ENCODE measurements around the gene STUM.
A peak's percentile ranks its signal among the peaks of the same experiment; 100 is the strongest.

The STUM gene

DNA sequence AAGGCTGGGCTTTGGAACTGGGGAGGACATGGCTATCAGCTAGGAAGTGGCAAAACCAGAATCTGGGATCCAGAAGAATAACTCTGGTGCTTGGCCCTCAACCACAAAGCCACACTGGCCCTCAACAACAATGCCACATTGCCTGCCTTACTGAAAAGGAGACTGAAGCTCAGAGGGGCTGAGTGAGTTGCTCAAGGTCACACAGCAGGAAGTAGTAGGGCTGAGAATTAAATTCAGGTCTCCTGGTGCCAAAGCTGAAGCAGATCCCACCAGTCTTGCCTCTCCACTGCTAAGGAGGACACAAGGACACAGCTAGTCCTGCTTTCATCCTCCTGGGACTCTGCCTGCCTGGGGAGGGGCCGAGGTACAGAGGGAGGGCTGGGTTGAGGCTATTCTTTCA is 29.4 kb upstream of the STUM start:
- Histone ChIP-seq H3K9me3 (replicated peaks in 1 of 2; ENCODE audit: control insufficient read depth in 2 of 2, insufficient read depth in 1 of 2, low read depth in 1 of 2, low read length in 2 of 2) (no peaks in the 10 kb centered on the region), H4K8ac (ENCODE audit: low read depth, low read length) (no peak overlapping the region), H3K4me1 (ENCODE audit: control insufficient read depth in 2 of 2, insufficient read depth in 1 of 2, low read depth in 1 of 2, low read length in 2 of 2) (no peaks in the 10 kb centered on the region), H3K14ac (ENCODE audit: low read length) (no peak overlapping the region), H4K91ac (ENCODE audit: low read depth, low read length, poor library complexity) (no peak overlapping the region), H2AK5ac (ENCODE audit: low read depth, low read length) (peak overlapping the region; percentile 6), H2BK120ac (ENCODE audit: low read depth, low read length) (no peak overlapping the region), H3K79me1 (ENCODE audit: low read depth, low read length) (no peaks in the 10 kb centered on the region), H2BK15ac (ENCODE audit: low read length) (no peak overlapping the region), H2BK12ac (ENCODE audit: low read length) (no peak overlapping the region), H3K4ac (ENCODE audit: low read length) (no peak overlapping the region), H2BK5ac (ENCODE audit: low read length) (no peak overlapping the region), H3K9ac (ENCODE audit: low read depth, low read length, poor library complexity) (no peak overlapping the region), H3K36me3 (replicated peaks in 1 of 2; ENCODE audit: control insufficient read depth in 2 of 2, insufficient read depth in 2 of 2, low read length in 2 of 2) (no peaks in the 10 kb centered on the region), H3K4me2 (ENCODE audit: insufficient read depth, low read length, poor library complexity, severe bottlenecking) (no peak overlapping the region), H3K18ac (ENCODE audit: low read length) (no peak overlapping the region), H3K4me3 (ENCODE audit: low read length in 2 of 2) (no peak overlapping the region), H3K27ac (replicated peaks; ENCODE audit: low read length) (no peak overlapping the region), H3K27me3 (ENCODE audit: control insufficient read depth in 3 of 3, insufficient read depth in 3 of 3, low read depth in 1 of 3, low read length in 3 of 3) (peaks cover 0 to 6% (median 0%) of the 10 kb centered on the region in 3 experiments), H2AFZ (ENCODE audit: low read length) (no peak overlapping the region), H3K23ac (ENCODE audit: low read depth, low read length, poor library complexity) (no peak overlapping the region)
- no peak for DNase-seq (ENCODE audit: low spot score)
- no CpG with 5 or more reads among the region's 1 CpG for WGBS, 2 donors (ENCODE audit: extremely low coverage in 2 of 2, insufficient read length in 2 of 2, insufficient replicate concordance in 1 of 2)

DNA sequence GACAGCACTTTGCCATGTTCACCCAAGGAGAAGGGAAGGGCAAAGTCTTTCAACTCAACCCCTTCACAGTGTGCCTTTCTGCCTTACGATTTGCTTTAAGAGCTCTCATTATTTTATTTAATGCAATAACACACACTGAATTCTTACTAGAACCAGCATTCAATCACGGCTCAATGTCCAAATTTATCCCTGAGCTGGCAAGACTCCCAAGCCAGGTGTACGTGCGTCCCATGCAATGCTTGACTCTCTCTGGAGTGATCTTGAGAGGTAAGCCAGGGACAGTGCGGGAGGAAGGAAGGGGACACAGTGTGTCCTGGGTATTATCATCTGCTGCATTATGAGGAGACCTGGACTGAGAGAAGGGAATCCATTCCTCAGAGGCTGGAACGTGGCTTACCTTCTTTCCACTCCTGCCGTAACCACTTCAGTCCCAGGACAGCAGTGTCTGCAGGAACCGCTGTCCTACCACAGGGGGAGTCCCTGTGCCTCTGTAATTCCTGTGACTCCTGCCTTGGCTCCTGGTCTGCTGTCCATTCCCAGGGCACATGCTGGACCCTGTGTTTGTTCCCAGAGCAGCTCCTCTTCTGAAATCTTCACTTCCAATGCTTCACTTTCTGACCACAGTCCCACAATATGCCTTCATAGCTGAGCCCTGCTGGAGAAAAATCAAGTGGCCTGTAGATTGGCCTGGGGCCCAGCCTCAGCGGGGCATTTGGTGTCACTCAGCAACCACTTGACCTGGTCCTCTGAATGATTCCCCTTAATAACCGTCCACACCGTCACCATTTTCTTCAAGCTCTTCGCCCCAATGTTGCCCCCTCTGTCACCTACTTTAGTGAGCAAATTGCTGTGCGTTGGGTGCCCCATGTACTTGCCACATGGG is 28.6 kb upstream of the STUM start:
- Histone ChIP-seq H2AK5ac (ENCODE audit: low read depth, low read length) (no peak overlapping the region), H3K4me3 (ENCODE audit: low read length in 2 of 2) (no peak overlapping the region), H2BK120ac (ENCODE audit: low read depth, low read length) (peak overlapping the region; percentile 9), H3K23ac (ENCODE audit: low read depth, low read length, poor library complexity) (no peak overlapping the region), H3K14ac (ENCODE audit: low read length) (no peak overlapping the region), H3K18ac (ENCODE audit: low read length) (peak overlapping the region; percentile 44), H3K36me3 (replicated peaks in 1 of 2; ENCODE audit: control insufficient read depth in 2 of 2, insufficient read depth in 2 of 2, low read length in 2 of 2) (no peaks in the 10 kb centered on the region), H2AFZ (ENCODE audit: low read length) (no peak overlapping the region), H3K4me1 (ENCODE audit: control insufficient read depth in 2 of 2, insufficient read depth in 1 of 2, low read depth in 1 of 2, low read length in 2 of 2) (no peaks in the 10 kb centered on the region), H3K27me3 (ENCODE audit: control insufficient read depth in 3 of 3, insufficient read depth in 3 of 3, low read depth in 1 of 3, low read length in 3 of 3) (peaks cover 0 to 7% (median 0%) of the 10 kb centered on the region in 3 experiments), H3K4me2 (ENCODE audit: insufficient read depth, low read length, poor library complexity, severe bottlenecking) (no peak overlapping the region), H3K4ac (ENCODE audit: low read length) (no peak overlapping the region), H4K8ac (ENCODE audit: low read depth, low read length) (no peak overlapping the region), H3K79me1 (ENCODE audit: low read depth, low read length) (no peaks in the 10 kb centered on the region), H3K9me3 (replicated peaks in 1 of 2; ENCODE audit: control insufficient read depth in 2 of 2, insufficient read depth in 1 of 2, low read depth in 1 of 2, low read length in 2 of 2) (no peaks in the 10 kb centered on the region), H3K9ac (ENCODE audit: low read depth, low read length, poor library complexity) (no peak overlapping the region), H2BK15ac (ENCODE audit: low read length) (no peak overlapping the region), H2BK5ac (ENCODE audit: low read length) (no peak overlapping the region), H3K27ac (replicated peaks; ENCODE audit: low read length) (no peak overlapping the region), H2BK12ac (ENCODE audit: low read length) (no peak overlapping the region), H4K91ac (ENCODE audit: low read depth, low read length, poor library complexity) (no peak overlapping the region)
- no CpG with 5 or more reads among the region's 13 CpGs for WGBS, 2 donors (ENCODE audit: extremely low coverage in 2 of 2, insufficient read length in 2 of 2, insufficient replicate concordance in 1 of 2)
- DNase-seq (ENCODE audit: low spot score): no peak

DNA sequence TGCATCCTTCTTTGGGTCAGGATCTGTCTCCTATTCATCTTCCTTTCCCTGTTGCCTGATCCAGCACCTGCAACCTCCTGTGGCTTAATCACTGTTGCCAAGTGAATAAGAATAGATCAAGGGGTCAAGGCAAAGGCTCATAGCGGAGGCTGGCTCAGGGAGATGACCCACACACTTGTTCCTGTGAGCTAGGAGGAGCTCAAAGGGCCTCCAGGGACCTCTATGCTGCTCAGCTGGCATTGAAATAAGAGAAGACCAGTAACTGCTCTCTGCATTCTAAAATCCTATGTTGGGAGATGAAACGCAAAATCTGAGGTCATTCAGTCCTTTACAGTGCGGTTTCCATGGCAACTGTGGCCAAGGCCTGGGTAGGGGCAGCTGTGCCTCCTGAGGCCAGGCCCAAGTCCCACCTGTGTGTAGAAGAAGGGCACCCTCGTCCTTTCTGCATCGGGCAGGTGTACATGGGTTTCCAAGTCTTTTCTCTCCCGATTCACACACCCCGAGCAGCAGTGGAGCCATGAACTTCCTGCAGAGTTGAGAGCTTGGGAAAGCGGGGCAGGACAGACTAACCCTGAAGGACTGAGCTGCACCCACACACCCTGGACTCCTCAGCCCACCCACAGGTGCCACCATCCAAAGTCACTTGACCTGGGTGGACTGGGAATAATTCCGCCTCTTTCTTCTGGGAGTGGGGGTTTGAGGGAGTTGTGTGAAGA is 27.8 kb upstream of the STUM start:
- Histone ChIP-seq H2BK15ac (ENCODE audit: low read length) (no peak overlapping the region), H3K4ac (ENCODE audit: low read length) (no peak overlapping the region), H3K9ac (ENCODE audit: low read depth, low read length, poor library complexity) (no peak overlapping the region), H3K23ac (ENCODE audit: low read depth, low read length, poor library complexity) (no peak overlapping the region), H3K79me1 (ENCODE audit: low read depth, low read length) (no peaks in the 10 kb centered on the region), H3K9me3 (replicated peaks in 1 of 2; ENCODE audit: control insufficient read depth in 2 of 2, insufficient read depth in 1 of 2, low read depth in 1 of 2, low read length in 2 of 2) (no peaks in the 10 kb centered on the region), H3K4me2 (ENCODE audit: insufficient read depth, low read length, poor library complexity, severe bottlenecking) (no peak overlapping the region), H3K14ac (ENCODE audit: low read length) (no peak overlapping the region), H2BK120ac (ENCODE audit: low read depth, low read length) (no peak overlapping the region), H2BK12ac (ENCODE audit: low read length) (no peak overlapping the region), H2AK5ac (ENCODE audit: low read depth, low read length) (peak overlapping the region; percentile 20), H3K18ac (ENCODE audit: low read length) (no peak overlapping the region), H2AFZ (ENCODE audit: low read length) (no peak overlapping the region), H3K27me3 (ENCODE audit: control insufficient read depth in 3 of 3, insufficient read depth in 3 of 3, low read depth in 1 of 3, low read length in 3 of 3) (peaks cover 0 to 7% (median 0%) of the 10 kb centered on the region in 3 experiments), H4K91ac (ENCODE audit: low read depth, low read length, poor library complexity) (no peak overlapping the region), H4K8ac (ENCODE audit: low read depth, low read length) (no peak overlapping the region), H3K27ac (replicated peaks; ENCODE audit: low read length) (no peak overlapping the region), H2BK5ac (ENCODE audit: low read length) (no peak overlapping the region), H3K4me3 (ENCODE audit: low read length in 2 of 2) (no peak overlapping the region), H3K36me3 (replicated peaks in 1 of 2; ENCODE audit: control insufficient read depth in 2 of 2, insufficient read depth in 2 of 2, low read length in 2 of 2) (no peaks in the 10 kb centered on the region), H3K4me1 (ENCODE audit: control insufficient read depth in 2 of 2, insufficient read depth in 1 of 2, low read depth in 1 of 2, low read length in 2 of 2) (no peaks in the 10 kb centered on the region)
- DNase-seq (ENCODE audit: low spot score): no peak
- WGBS, 2 donors (ENCODE audit: extremely low coverage in 2 of 2, insufficient read length in 2 of 2, insufficient replicate concordance in 1 of 2): no CpG with 5 or more reads among the region's 9 CpGs

Measured in neuronal stem cell (in vitro differentiated cells).